GM08714 (cell line): ENCODE measurements around the gene JARID2.

Experiments
- H3K4me3 ChIP-seq: fragments of 200-500 bp; sonication (Bioruptor generic); 2 replicates; pipeline ENCODE4 v1.5.1; 2014; ENCODE audit warnings: mild to moderate bottlenecking, low read length, inconsistent platforms
- ZNF274 ChIP-seq: IDR thresholded peaks from 2 replicates; pipeline ENCODE4 v1.6.1; 2012; ENCODE audit warnings: mild to moderate bottlenecking, low read depth, low read length

JARID2 gene

GRCh38 chr6:15358579-15359327 lies 112.9 kb downstream of the JARID2 start:
- H3K4me3 ChIP-seq = peak overlapping the region; percentile 59; the same call in 1 of the 2 replicates
- TF ChIP-seq ZNF274 = no peak

GRCh38 chr6:15359335-15359862 lies 113.5 kb downstream of the JARID2 start:
- peak overlapping the region; percentile 59; the same call in 1 of the 2 replicates for H3K4me3 ChIP-seq
- no peak for TF ChIP-seq ZNF274

GRCh38 chr6:15360300-15360699 lies 114.4 kb downstream of the JARID2 start:
- no peak overlapping the region; the same call in 1 of the 2 replicates for H3K4me3 ChIP-seq
- no peak for TF ChIP-seq ZNF274

- TF ChIP-seq ZNF274 = no peak
- H3K4me3 ChIP-seq = no peak overlapping the region
These were observed 115.3 kb downstream of the JARID2 start for GRCh38 chr6:15361197-15361596.

- no peak for TF ChIP-seq ZNF274
- peak overlapping the region; percentile 43; the same call in 1 of the 2 replicates for H3K4me3 ChIP-seq
These were observed 116.6 kb downstream of the JARID2 start for GRCh38 chr6:15362274-15363160.

GRCh38 chr6:15363164-15363522 lies 117.3 kb downstream of the JARID2 start:
- H3K4me3 ChIP-seq = peak overlapping the region; percentile 43; the same call in 1 of the 2 replicates
- no peak for TF ChIP-seq ZNF274

GRCh38 chr6:15363523-15364400 lies 117.9 kb downstream of the JARID2 start:
- TF ChIP-seq ZNF274 = no peak
- peak overlapping the region; percentile 55; the same call in 1 of the 2 replicates for H3K4me3 ChIP-seq

- no peak for TF ChIP-seq ZNF274
These were observed 118.7 kb downstream of the JARID2 start for GRCh38 chr6:15364401-15365037.

GRCh38 chr6:15365273-15365687 lies 119.4 kb downstream of the JARID2 start:
- TF ChIP-seq ZNF274 = no peak

More at GRCh38 chr6:15364401-15365037, 118.7 kb downstream of the JARID2 start:
- peak overlapping the region; percentile 55; the same call in 1 of the 2 replicates for H3K4me3 ChIP-seq

GRCh38 chr6:15366003-15366535 lies 120.2 kb downstream of the JARID2 start:
- TF ChIP-seq ZNF274 = no peak
- H3K4me3 ChIP-seq = no peak overlapping the region

More at GRCh38 chr6:15365273-15365687, 119.4 kb downstream of the JARID2 start:
- H3K4me3 ChIP-seq = peak overlapping the region; percentile 7

GRCh38 chr6:15366879-15367278 lies 121.0 kb downstream of the JARID2 start:
- H3K4me3 ChIP-seq = no peak overlapping the region
- no peak for TF ChIP-seq ZNF274

- no peak overlapping the region for H3K4me3 ChIP-seq
- no peak for TF ChIP-seq ZNF274
These were observed 122.3 kb downstream of the JARID2 start for GRCh38 chr6:15368186-15368585.

GRCh38 chr6:15368873-15369272 lies 123.0 kb downstream of the JARID2 start:
- TF ChIP-seq ZNF274 = no peak
- H3K4me3 ChIP-seq = no peak overlapping the region
